PFSK-1 (cell line): ENCODE measurements around the gene GABRB1.

Experiments
- POLR2AphosphoS5 ChIP-seq: IDR thresholded peaks from 2 replicates; pipeline ENCODE4 v1.6.1; 2012; ENCODE audit warnings: low read depth, mild to moderate bottlenecking, control low read depth, low read length, moderate library complexity
- TAF1 ChIP-seq: IDR thresholded peaks from 2 replicates; pipeline ENCODE4 v1.6.1; 2012; ENCODE audit warnings: low read length, control low read depth, borderline replicate concordance; ENCODE audit not compliant: insufficient read depth
- TF ChIP-seq, protein P1 (sequence below), 2 experiments: IDR thresholded peaks; 2 replicates each; pipeline versions ENCODE4 v1.6.1 to v1.8.0; 2011 to 2012; ENCODE audit warnings: low read depth in 2 of 2, low read length in 2 of 2, control low read depth in 1 of 2, inconsistent platforms in 1 of 2, mild to moderate bottlenecking in 1 of 2, moderate library complexity in 1 of 2; ENCODE audit not compliant: insufficient read depth in 1 of 2

DNA sequence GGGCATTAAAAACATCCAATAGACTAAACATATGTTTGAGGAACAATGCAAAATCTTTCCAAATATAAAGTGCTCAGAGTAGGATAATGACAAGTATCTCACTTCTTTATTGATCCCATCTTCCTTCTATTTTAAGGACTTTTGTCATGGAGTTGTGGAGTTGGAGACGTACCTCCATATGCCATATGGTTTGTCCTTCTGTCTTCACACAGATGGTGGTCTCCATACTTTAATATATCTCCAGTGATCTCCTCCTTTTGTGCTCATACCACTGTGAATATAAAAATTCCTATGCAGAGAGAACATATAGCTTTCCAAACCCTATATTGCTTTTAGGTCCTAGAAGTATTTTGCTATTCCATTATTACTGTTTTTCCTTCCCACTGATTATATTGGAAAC is 64.5 kb downstream of the GABRB1 start:
- TF ChIP-seq POLR2AphosphoS5 (no peak), TAF1 (no peak)
- TF ChIP-seq, protein P1, sequence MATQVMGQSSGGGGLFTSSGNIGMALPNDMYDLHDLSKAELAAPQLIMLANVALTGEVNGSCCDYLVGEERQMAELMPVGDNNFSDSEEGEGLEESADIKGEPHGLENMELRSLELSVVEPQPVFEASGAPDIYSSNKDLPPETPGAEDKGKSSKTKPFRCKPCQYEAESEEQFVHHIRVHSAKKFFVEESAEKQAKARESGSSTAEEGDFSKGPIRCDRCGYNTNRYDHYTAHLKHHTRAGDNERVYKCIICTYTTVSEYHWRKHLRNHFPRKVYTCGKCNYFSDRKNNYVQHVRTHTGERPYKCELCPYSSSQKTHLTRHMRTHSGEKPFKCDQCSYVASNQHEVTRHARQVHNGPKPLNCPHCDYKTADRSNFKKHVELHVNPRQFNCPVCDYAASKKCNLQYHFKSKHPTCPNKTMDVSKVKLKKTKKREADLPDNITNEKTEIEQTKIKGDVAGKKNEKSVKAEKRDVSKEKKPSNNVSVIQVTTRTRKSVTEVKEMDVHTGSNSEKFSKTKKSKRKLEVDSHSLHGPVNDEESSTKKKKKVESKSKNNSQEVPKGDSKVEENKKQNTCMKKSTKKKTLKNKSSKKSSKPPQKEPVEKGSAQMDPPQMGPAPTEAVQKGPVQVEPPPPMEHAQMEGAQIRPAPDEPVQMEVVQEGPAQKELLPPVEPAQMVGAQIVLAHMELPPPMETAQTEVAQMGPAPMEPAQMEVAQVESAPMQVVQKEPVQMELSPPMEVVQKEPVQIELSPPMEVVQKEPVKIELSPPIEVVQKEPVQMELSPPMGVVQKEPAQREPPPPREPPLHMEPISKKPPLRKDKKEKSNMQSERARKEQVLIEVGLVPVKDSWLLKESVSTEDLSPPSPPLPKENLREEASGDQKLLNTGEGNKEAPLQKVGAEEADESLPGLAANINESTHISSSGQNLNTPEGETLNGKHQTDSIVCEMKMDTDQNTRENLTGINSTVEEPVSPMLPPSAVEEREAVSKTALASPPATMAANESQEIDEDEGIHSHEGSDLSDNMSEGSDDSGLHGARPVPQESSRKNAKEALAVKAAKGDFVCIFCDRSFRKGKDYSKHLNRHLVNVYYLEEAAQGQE (IDR thresholded peaks at IDR 0.05; ENCODE audit: insufficient read depth in 1 of 2, low read depth in 2 of 2, low read length in 2 of 2): no peak
